ENCODE measurements around the gene SLC35E3. TPM values are rescaled to one million over a fixed set of nuclear protein-coding genes. Genes with fewer than 3 reads are reported as not detected.

Gene SLC35E3
- total RNA-seq, 1 donor from 2014 or later, result 14.6 TPM

DNA sequence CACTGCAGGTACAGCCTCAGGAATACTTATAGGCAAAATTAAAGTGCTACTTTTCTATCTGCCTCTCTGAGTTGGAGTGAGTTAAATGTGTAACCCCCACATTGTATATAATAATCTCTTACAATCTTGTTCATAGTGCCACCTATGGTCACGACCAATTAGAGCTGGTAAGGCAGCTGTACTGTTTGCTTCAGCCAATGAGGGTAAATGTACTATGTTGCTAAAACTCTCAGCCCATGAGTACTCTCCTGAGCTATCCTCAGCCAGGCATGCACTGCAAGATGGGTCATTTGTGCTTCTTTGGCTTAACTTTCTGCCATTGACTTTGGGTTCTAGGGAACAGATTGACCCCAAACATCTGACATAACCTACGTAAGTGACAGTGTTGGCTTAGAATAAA, 47.0 kb downstream of the SLC35E3 start:
- H3K9me3 Mint-ChIP-seq (ENCODE audit: unreplicated experiment), result no peaks in the 10 kb centered on the region
- no peaks in the 10 kb centered on the region for H3K27me3 Mint-ChIP-seq (ENCODE audit: low read depth, unreplicated experiment)
- Histone ChIP-seq H3K79me2 (ENCODE audit: insufficient read depth, low read length) (no peaks in the 10 kb centered on the region), H3K4me2 (ENCODE audit: low read length) (no peak overlapping the region), H3K27me3 (ENCODE audit: insufficient read depth, low read length) (no peaks in the 10 kb centered on the region), H3K4me1 (ENCODE audit: insufficient read depth, low read length) (no peaks in the 10 kb centered on the region), H4K20me1 (ENCODE audit: insufficient read depth, low read length) (no peaks in the 10 kb centered on the region), H2AFZ (ENCODE audit: low read depth, low read length) (no peak overlapping the region), H3K4me3 (ENCODE audit: insufficient read depth, low read depth, low read length) (no peak overlapping the region), H3K27ac (ENCODE audit: low read depth, low read length) (no peak overlapping the region), H3K36me3 (ENCODE audit: insufficient read depth, low read length) (no peaks in the 10 kb centered on the region), H3K9me3 (ENCODE audit: insufficient read depth, low read depth, low read length) (no peaks in the 10 kb centered on the region), H3K9ac (ENCODE audit: low read length) (no peak overlapping the region)
- no peak overlapping the region for H3K27ac Mint-ChIP-seq (ENCODE audit: unreplicated experiment)
- H3K4me3 Mint-ChIP-seq (ENCODE audit: unreplicated experiment), result no peak overlapping the region
- H3K4me1 Mint-ChIP-seq (ENCODE audit: low read depth, unreplicated experiment), result peaks cover 4% of the 10 kb centered on the region
- DNase-seq (ENCODE audit: low read depth) (no peak), FAIRE-seq (no peak)
- no peak for TF ChIP-seq EZH2 (IDR thresholded peaks at IDR 0.05; ENCODE audit: insufficient read depth, low read length)
- TF ChIP-seq, protein P1, sequence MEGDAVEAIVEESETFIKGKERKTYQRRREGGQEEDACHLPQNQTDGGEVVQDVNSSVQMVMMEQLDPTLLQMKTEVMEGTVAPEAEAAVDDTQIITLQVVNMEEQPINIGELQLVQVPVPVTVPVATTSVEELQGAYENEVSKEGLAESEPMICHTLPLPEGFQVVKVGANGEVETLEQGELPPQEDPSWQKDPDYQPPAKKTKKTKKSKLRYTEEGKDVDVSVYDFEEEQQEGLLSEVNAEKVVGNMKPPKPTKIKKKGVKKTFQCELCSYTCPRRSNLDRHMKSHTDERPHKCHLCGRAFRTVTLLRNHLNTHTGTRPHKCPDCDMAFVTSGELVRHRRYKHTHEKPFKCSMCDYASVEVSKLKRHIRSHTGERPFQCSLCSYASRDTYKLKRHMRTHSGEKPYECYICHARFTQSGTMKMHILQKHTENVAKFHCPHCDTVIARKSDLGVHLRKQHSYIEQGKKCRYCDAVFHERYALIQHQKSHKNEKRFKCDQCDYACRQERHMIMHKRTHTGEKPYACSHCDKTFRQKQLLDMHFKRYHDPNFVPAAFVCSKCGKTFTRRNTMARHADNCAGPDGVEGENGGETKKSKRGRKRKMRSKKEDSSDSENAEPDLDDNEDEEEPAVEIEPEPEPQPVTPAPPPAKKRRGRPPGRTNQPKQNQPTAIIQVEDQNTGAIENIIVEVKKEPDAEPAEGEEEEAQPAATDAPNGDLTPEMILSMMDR (IDR thresholded peaks at IDR 0.05; ENCODE audit: insufficient read depth, low read depth, low read length), result no peak
- H3K36me3 Mint-ChIP-seq (ENCODE audit: low read depth, unreplicated experiment), result no peaks in the 10 kb centered on the region

DNA sequence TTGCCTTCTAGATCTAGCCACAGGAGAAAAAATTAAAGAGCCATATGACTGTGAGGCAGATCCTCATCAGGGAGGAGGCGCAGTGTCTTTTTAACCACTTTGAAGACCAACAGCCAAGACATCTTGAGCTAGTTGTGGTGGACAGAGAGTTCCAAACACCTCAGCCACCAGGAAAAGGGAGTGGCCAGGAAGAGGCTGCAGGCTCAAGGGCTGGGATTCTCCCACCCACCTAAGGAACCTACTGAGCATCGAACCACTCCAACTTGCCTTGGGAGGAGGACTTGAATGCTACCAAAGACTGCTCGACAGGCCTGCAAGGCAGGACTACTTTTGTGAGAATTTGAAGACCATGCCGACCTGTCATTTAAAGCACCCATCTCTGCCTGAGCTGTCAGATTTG, 47.5 kb downstream of the SLC35E3 start:
- Mint-ChIP-seq H3K27me3 (ENCODE audit: low read depth, unreplicated experiment) (no peaks in the 10 kb centered on the region), H3K4me1 (ENCODE audit: low read depth, unreplicated experiment) (peaks cover 4% of the 10 kb centered on the region), H3K4me3 (ENCODE audit: unreplicated experiment) (no peak overlapping the region), H3K9me3 (ENCODE audit: unreplicated experiment) (no peaks in the 10 kb centered on the region), H3K27ac (ENCODE audit: unreplicated experiment) (no peak overlapping the region), H3K36me3 (ENCODE audit: low read depth, unreplicated experiment) (no peaks in the 10 kb centered on the region)
- Histone ChIP-seq H3K27me3 (ENCODE audit: insufficient read depth, low read length) (no peaks in the 10 kb centered on the region), H3K4me2 (ENCODE audit: low read length) (no peak overlapping the region), H4K20me1 (ENCODE audit: insufficient read depth, low read length) (no peaks in the 10 kb centered on the region), H3K9ac (ENCODE audit: low read length) (no peak overlapping the region), H3K27ac (ENCODE audit: low read depth, low read length) (no peak overlapping the region), H3K79me2 (ENCODE audit: insufficient read depth, low read length) (no peaks in the 10 kb centered on the region), H3K4me3 (ENCODE audit: insufficient read depth, low read depth, low read length) (no peak overlapping the region), H3K9me3 (ENCODE audit: insufficient read depth, low read depth, low read length) (no peaks in the 10 kb centered on the region), H2AFZ (ENCODE audit: low read depth, low read length) (no peak overlapping the region), H3K4me1 (ENCODE audit: insufficient read depth, low read length) (no peaks in the 10 kb centered on the region), H3K36me3 (ENCODE audit: insufficient read depth, low read length) (no peaks in the 10 kb centered on the region)
- no peak for FAIRE-seq
- no peak for TF ChIP-seq EZH2 (IDR thresholded peaks at IDR 0.05; ENCODE audit: insufficient read depth, low read length)
- TF ChIP-seq, protein P1 (IDR thresholded peaks at IDR 0.05; ENCODE audit: insufficient read depth, low read depth, low read length), result no peak
- DNase-seq (ENCODE audit: low read depth), result no peak

DNA sequence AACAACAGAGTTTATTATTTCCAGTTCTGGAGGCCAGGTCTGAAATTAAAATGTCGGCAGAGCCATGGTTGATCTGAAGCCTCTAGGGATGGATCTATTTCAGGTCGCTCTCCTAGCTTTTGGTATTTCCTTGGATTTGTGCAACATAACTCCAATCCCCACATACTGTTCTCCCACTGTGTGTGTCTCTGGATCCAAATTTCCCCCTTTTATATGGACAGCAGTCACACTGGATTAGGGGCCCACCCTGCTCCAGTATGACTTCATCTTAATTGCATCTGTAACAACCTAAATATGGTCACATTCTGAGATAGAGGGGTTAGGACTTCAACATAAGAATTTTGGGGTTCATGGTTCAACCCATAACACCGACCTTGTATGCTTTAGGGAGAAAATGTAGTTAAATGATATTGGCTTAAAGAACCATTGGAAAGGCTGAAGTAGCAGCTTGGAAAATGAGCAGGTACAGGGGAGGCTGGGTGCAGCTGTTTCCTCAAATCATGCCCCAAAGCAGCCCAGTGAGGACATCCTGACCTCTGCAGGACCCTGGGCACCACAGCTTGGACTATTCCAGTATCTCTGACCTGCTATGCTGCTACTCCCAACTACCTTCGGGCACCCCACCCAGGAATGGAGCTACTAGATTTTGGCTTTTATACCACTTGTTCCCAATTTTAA, 48.1 kb downstream of the SLC35E3 start:
- Histone ChIP-seq H3K36me3 (ENCODE audit: insufficient read depth, low read length) (no peaks in the 10 kb centered on the region), H3K27ac (ENCODE audit: low read depth, low read length) (no peak overlapping the region), H3K27me3 (ENCODE audit: insufficient read depth, low read length) (no peaks in the 10 kb centered on the region), H3K4me3 (ENCODE audit: insufficient read depth, low read depth, low read length) (no peak overlapping the region), H3K9me3 (ENCODE audit: insufficient read depth, low read depth, low read length) (no peaks in the 10 kb centered on the region), H4K20me1 (ENCODE audit: insufficient read depth, low read length) (no peaks in the 10 kb centered on the region), H3K9ac (ENCODE audit: low read length) (no peak overlapping the region), H2AFZ (ENCODE audit: low read depth, low read length) (no peak overlapping the region), H3K4me1 (ENCODE audit: insufficient read depth, low read length) (no peaks in the 10 kb centered on the region), H3K4me2 (ENCODE audit: low read length) (no peak overlapping the region), H3K79me2 (ENCODE audit: insufficient read depth, low read length) (no peaks in the 10 kb centered on the region)
- Mint-ChIP-seq H3K4me1 (ENCODE audit: low read depth, unreplicated experiment) (peaks cover 2% of the 10 kb centered on the region), H3K4me3 (ENCODE audit: unreplicated experiment) (no peak overlapping the region), H3K27ac (ENCODE audit: unreplicated experiment) (no peak overlapping the region), H3K27me3 (ENCODE audit: low read depth, unreplicated experiment) (no peaks in the 10 kb centered on the region), H3K36me3 (ENCODE audit: low read depth, unreplicated experiment) (peaks cover 2% of the 10 kb centered on the region), H3K9me3 (ENCODE audit: unreplicated experiment) (no peaks in the 10 kb centered on the region)
- TF ChIP-seq, protein P1 (IDR thresholded peaks at IDR 0.05; ENCODE audit: insufficient read depth, low read depth, low read length), result no peak
- no peak for TF ChIP-seq EZH2 (IDR thresholded peaks at IDR 0.05; ENCODE audit: insufficient read depth, low read length)
- FAIRE-seq, result no peak
- no peak for DNase-seq (ENCODE audit: low read depth)
